HEK293T (cell line): ENCODE data around the gene TRIM71.

ENCODE experiments used
- BHLHE40 ChIP-seq: fragments of 450-650 bp; IDR thresholded peaks from 2 replicates; pipeline ENCODE4 v1.6.1; 2016; ENCODE audit warnings: mild to moderate bottlenecking, moderate library complexity, borderline replicate concordance
- ELF4 ChIP-seq: fragments of 450-650 bp; IDR thresholded peaks from 2 replicates; pipeline ENCODE4 v1.6.1; 2017; ENCODE audit warnings: antibody characterized with exemption
- FOXA1 ChIP-seq: fragments of 450-650 bp; IDR thresholded peaks from 2 replicates; pipeline ENCODE4 v1.6.1; 2016; ENCODE audit warnings: mild to moderate bottlenecking
- FOXK2 ChIP-seq: fragments of 450-650 bp; IDR thresholded peaks from 2 replicates; pipeline ENCODE4 v1.6.1; 2016; ENCODE audit warnings: mild to moderate bottlenecking
- FOXM1 ChIP-seq: fragments of 450-650 bp; IDR thresholded peaks from 2 replicates; pipeline ENCODE4 v1.6.1; 2017; ENCODE audit warnings: mild to moderate bottlenecking, borderline replicate concordance
- HDGF ChIP-seq: fragments of 450-650 bp; IDR thresholded peaks from 2 replicates; pipeline ENCODE4 v1.6.1; 2017; ENCODE audit warnings: antibody characterized with exemption, borderline replicate concordance
- NFRKB ChIP-seq: fragments of 450-650 bp; IDR thresholded peaks from 2 replicates; pipeline ENCODE4 v1.6.1; 2016; ENCODE audit warnings: mild to moderate bottlenecking, moderate library complexity
- SP1 ChIP-seq: fragments of 450-650 bp; IDR thresholded peaks from 2 replicates; pipeline ENCODE4 v1.6.1; 2017
- SUZ12 ChIP-seq: fragments of 450-650 bp; IDR thresholded peaks from 2 replicates; pipeline ENCODE4 v1.6.1; 2016; ENCODE audit warnings: mild to moderate bottlenecking
- TARDBP ChIP-seq: fragments of 450-650 bp; IDR thresholded peaks from 2 replicates; pipeline ENCODE4 v1.6.1; 2016
- TF ChIP-seq, protein P1 (sequence below): fragments of 450-650 bp; IDR thresholded peaks from 2 replicates; pipeline ENCODE4 v1.6.1; 2016

DNA sequence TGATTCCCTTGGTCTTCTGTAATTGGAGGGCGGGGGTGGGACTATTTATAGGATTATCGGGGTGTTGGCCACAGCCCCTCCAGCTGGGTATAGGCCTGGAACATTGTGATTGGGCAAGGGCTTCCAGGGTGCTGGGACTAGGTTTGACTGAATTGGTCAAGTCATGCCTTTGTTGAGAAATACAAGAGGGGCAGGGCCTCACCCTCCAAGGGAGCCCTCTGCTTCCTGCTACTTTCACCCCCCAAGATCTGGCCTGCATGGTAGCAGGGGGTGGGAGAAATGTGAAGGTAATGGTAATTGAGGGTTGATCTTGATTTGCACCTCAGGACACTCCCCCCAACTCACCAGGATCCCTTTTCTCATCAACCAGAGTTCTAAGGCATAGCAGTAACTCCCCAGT lies 25.2 kb downstream of the TRIM71 start:
- TF ChIP-seq SP1 (no peak), SUZ12 (no peak), BHLHE40 (no peak), TARDBP (no peak), FOXM1 (no peak), NFRKB (no peak), FOXK2 (no peak), HDGF (no peak), FOXA1 (no peak), ELF4 (no peak)
- TF ChIP-seq, protein P1, sequence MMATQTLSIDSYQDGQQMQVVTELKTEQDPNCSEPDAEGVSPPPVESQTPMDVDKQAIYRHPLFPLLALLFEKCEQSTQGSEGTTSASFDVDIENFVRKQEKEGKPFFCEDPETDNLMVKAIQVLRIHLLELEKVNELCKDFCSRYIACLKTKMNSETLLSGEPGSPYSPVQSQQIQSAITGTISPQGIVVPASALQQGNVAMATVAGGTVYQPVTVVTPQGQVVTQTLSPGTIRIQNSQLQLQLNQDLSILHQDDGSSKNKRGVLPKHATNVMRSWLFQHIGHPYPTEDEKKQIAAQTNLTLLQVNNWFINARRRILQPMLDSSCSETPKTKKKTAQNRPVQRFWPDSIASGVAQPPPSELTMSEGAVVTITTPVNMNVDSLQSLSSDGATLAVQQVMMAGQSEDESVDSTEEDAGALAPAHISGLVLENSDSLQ, result no peak
